Amniotic stem cell (primary cell): Measurements from ENCODE around the gene SEMA5B.

Source experiments
- DNase-seq: peaks from one replicate; lab custom pipeline; 2025; lab: John Stamatoyannopoulos, UW

SEMA5B gene

GRCh38 chr3:123058505-123058904, 30.9 kb upstream of the SEMA5B start:
- DNase-seq, result no peak

- no peak for DNase-seq
Observed at GRCh38 chr3:123055352-123055751, 27.8 kb upstream of the SEMA5B start.

GRCh38 chr3:123054931-123055330, 27.4 kb upstream of the SEMA5B start:
- no peak for DNase-seq

GRCh38 chr3:123054109-123054778, 26.7 kb upstream of the SEMA5B start:
- DNase-seq, result no peak

GRCh38 chr3:123053107-123053506, 25.5 kb upstream of the SEMA5B start:
- no peak for DNase-seq

- DNase-seq, result no peak
Observed at GRCh38 chr3:123050666-123051065, 23.1 kb upstream of the SEMA5B start.

GRCh38 chr3:123048480-123049237, 21.1 kb upstream of the SEMA5B start:
- no peak for DNase-seq

GRCh38 chr3:123047062-123047319, 19.4 kb upstream of the SEMA5B start:
- no peak for DNase-seq

- DNase-seq, result no peak
Observed at GRCh38 chr3:123046262-123047061, 18.9 kb upstream of the SEMA5B start.

- no peak for DNase-seq
Observed at GRCh38 chr3:123044981-123045763, 17.6 kb upstream of the SEMA5B start.

GRCh38 chr3:123042413-123042812, 14.8 kb upstream of the SEMA5B start:
- DNase-seq, result no peak

GRCh38 chr3:123039178-123039577, 11.6 kb upstream of the SEMA5B start:
- DNase-seq, result no peak

- no peak for DNase-seq
Observed at GRCh38 chr3:123038751-123039150, 11.2 kb upstream of the SEMA5B start.

- no peak for DNase-seq
Observed at GRCh38 chr3:123037015-123037375, 9.4 kb upstream of the SEMA5B start.

- DNase-seq, result no peak
Observed at GRCh38 chr3:123036352-123037014, 8.9 kb upstream of the SEMA5B start.

- DNase-seq, result no peak
Observed at GRCh38 chr3:123034996-123035395, 7.4 kb upstream of the SEMA5B start.

- no peak for DNase-seq
Observed at GRCh38 chr3:123034120-123034519, 6.6 kb upstream of the SEMA5B start.

GRCh38 chr3:123032057-123032456, 4.5 kb upstream of the SEMA5B start:
- DNase-seq, result no peak

GRCh38 chr3:123031051-123031450, 3.5 kb upstream of the SEMA5B start:
- DNase-seq, result no peak

GRCh38 chr3:123028233-123028828, 768 bp upstream of the SEMA5B start:
- DNase-seq, result no peak

GRCh38 chr3:123026565-123027291, 835 bp downstream of the SEMA5B start:
- no peak for DNase-seq
